H1 (cell line): ENCODE results near the gene NEDD4L. TPM values are rescaled to one million over a fixed set of nuclear protein-coding genes. Genes with fewer than 3 reads are reported as not detected.

Source experiments
- GTF2F1 ChIP-seq: IDR thresholded peaks from 2 replicates; pipeline ENCODE4 v1.6.1; 2012; ENCODE audit warnings: low read depth, low read length, improper control_type of control experiment, borderline replicate concordance
- polyA plus RNA-seq, 7 experiments: library from polyadenylated mRNA; depleted of rRNA in 3 of 7; stranded (reverse) in 5 of 7; unstranded in 2 of 7; fragments of >200 nt in 5 of 7; fragments of 200-250 nt in 2 of 7; gene quantifications; 1 replicate in 5 of 7; 2 replicates in 1 of 7; 4 replicates in 1 of 7; pipeline versions ENCODE4 v1.2.1 to v1.2.3, GENCODE V29; 2011 to 2013; ENCODE audit warnings: missing spikeins in 2 of 7, mixed read lengths in 2 of 7
- total RNA-seq: library from RNA; stranded (reverse); fragmentation: NEBNext Ultra II Directional; extraction: Animal tissue kit (Norgen Biotek cat#: 25700); gene quantifications from 2 replicates; pipeline ENCODE4 v1.2.1, GENCODE V29; 2021

Gene NEDD4L
- total and polyA plus RNA-seq, 2 of the 8 experiments (the other 6 are each of a cell fraction or from before 2014, with no cell fraction given) = 37.3 to 69.8 TPM

DNA sequence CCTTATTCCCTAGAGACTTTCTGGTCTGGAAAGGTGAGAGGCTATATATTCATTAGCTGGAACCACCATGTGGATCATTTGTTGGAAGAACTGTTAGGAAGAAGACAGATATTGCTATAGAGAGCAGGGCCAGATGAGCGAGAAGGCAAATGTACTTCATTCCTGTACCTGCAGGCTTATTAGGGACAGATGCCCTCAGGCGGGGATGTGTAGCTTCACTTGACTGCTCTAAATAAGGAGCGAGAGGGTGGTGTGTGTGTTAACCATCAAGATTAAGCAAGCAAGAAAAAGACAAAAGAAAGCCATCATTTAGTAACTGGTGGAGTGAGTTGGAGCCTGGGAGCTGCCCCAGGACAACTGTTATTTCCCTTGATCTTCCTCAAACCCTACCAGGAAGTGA lies 36.4 kb downstream of the NEDD4L start (continued):
- no peak for TF ChIP-seq GTF2F1
- TF ChIP-seq, all 59 proteins: peak for 0
